Fibroblast of lung (primary cell): ENCODE measurements around the gene RPRD1A.

Experiments used
- CTCF ChIP-seq, 2 donors: IDR thresholded peaks in 1 of 2; conservative IDR thresholded peaks in 1 of 2; 1 replicate in 1 of 2; 2 replicates in 1 of 2; pipeline ENCODE4 v1.5.1; 2011 to 2012; ENCODE audit warnings: low read length in 2 of 2, control low read depth in 1 of 2, inconsistent platforms in 1 of 2, low read depth in 1 of 2, mild to moderate bottlenecking in 1 of 2
- EZH2 ChIP-seq: IDR thresholded peaks from 2 replicates; pipeline ENCODE4 v1.5.1; 2012; ENCODE audit warnings: low read length, control low read depth, mild to moderate bottlenecking; ENCODE audit errors: missing control alignments

DNA sequence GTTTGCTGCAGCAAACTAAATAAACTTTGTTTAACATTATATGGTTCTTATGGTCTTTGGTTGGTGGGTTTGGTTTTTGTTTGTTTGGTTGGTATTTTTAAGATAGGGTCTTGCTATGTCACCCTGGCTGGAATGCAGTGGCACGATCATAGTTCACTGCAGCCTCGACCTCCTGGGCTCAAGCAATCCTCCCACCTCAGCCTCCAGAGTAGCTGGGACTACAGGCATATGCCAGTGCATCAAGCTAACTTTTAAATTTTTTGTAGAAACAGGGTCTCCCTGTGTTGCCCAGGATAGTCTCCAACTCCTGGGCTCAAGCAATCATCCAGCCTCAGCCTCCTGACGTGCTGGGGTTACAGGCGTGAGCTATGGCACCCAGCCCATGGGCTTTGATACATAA, 7.1 kb upstream of the RPRD1A start:
- no peak for TF ChIP-seq CTCF (conservative IDR thresholded peaks at IDR 0.05 in 1 of 2, IDR thresholded peaks at IDR 0.05 in 1 of 2; ENCODE audit: low read depth in 1 of 2, low read length in 2 of 2)
- no peak for TF ChIP-seq EZH2
